Lower lobe of right lung (tissue), 2 donors: ENCODE measurements around the gene HIPK2. TPM values are rescaled to one million over a fixed set of nuclear protein-coding genes. Genes with fewer than 3 reads are reported as not detected.
A peak's percentile ranks its signal among the peaks of the same experiment; 100 is the strongest.

Source experiments
- ATAC-seq, 2 donors: fragments of 200-7000 bp; cut with Tn5 transposase; one replicate each; pipeline ENCODE4 v1.9.1; 2020 to 2022; ENCODE audit warnings: mild to moderate bottlenecking in 2 of 2, moderate library complexity in 2 of 2
- DNase-seq: peaks from one replicate; pipeline ENCODE4 v3.0.0-alpha.2; 2020
- H3K27ac ChIP-seq: fragments of 200-600 bp; one replicate; pipeline ENCODE4 v1.8.0; 2022
- H3K27me3 ChIP-seq: fragments of 200-600 bp; one replicate; pipeline ENCODE4 v1.8.0; 2022; ENCODE audit warnings: low read depth
- H3K36me3 ChIP-seq: fragments of 200-600 bp; one replicate; pipeline ENCODE4 v1.8.0; 2022; ENCODE audit warnings: mild to moderate bottlenecking
- H3K4me1 ChIP-seq: fragments of 200-600 bp; one replicate; pipeline ENCODE4 v1.8.0; 2022
- H3K4me3 ChIP-seq: fragments of 200-600 bp; one replicate; pipeline ENCODE4 v1.8.0; 2022; ENCODE audit warnings: mild to moderate bottlenecking
- H3K9me3 ChIP-seq: fragments of 200-600 bp; one replicate; pipeline ENCODE4 v1.8.0; 2022
- CTCF ChIP-seq: fragments of 200-600 bp; IDR thresholded peaks from one replicate; pipeline ENCODE4 v1.8.0; 2022; ENCODE audit warnings: antibody characterized with exemption, mild to moderate bottlenecking
- intact Hi-C: fragments of 100-400 bp; cut with DNase I; formaldehyde crosslinking; loops from one replicate; pipeline ENCODE4 v1.11.0; 2022
- total RNA-seq: library from RNA; stranded (reverse); fragmentation: NEBNext Ultra II Directional; extraction: Animal tissue kit (Norgen Biotek cat#: 25700); gene quantifications from one replicate; pipeline ENCODE4 v1.2.1, GENCODE V29; 2021
- donor health status: DM: no; HTN: yes; CAD: no; lungs with severe emphysema.

Gene HIPK2
- total RNA-seq, 1 donor from 2014 or later = 81.0 TPM

- H3K4me1 ChIP-seq = peaks cover 49% of the 10 kb centered on the region
- H3K27ac ChIP-seq = peak overlapping the region; percentile 80
- no peak for TF ChIP-seq CTCF
- H3K36me3 ChIP-seq = no peaks in the 10 kb centered on the region
- H3K9me3 ChIP-seq = peaks cover 5% of the 10 kb centered on the region
- peak; percentile 73 for DNase-seq
- no peak overlapping the region for H3K4me3 ChIP-seq
- ATAC-seq = peak; percentile 85 to 89
- H3K27me3 ChIP-seq = no peaks in the 10 kb centered on the region
- intact Hi-C loops = no loop called here
Observed at GRCh38 chr7:139680676-139681462, 96.9 kb downstream of the HIPK2 start.

- intact Hi-C loops = no loop called here
- Histone ChIP-seq H3K36me3 (no peaks in the 10 kb centered on the region), H3K4me1 (peaks cover 58% of the 10 kb centered on the region), H3K27ac (peak overlapping the region; percentile 80), H3K4me3 (no peak overlapping the region), H3K9me3 (no peaks in the 10 kb centered on the region), H3K27me3 (no peaks in the 10 kb centered on the region)
- ATAC-seq = peak; percentile 11 to 39
- no peak for DNase-seq
- TF ChIP-seq CTCF = no peak
Observed at GRCh38 chr7:139679731-139680594, 97.8 kb downstream of the HIPK2 start.

GRCh38 chr7:139676390-139676789 lies 101.4 kb downstream of the HIPK2 start:
- no peak for TF ChIP-seq CTCF

GRCh38 chr7:139675127-139676125 lies 102.4 kb downstream of the HIPK2 start:
- Histone ChIP-seq H3K9me3 (no peaks in the 10 kb centered on the region), H3K36me3 (no peaks in the 10 kb centered on the region), H3K27ac (no peak overlapping the region), H3K4me1 (peaks cover 28% of the 10 kb centered on the region), H3K4me3 (no peak overlapping the region), H3K27me3 (no peaks in the 10 kb centered on the region)
- no peak for TF ChIP-seq CTCF
- DNase-seq (no peak), ATAC-seq (peak; percentile 43 to 54)
- intact Hi-C loops = no loop called here

More at GRCh38 chr7:139676390-139676789, 101.4 kb downstream of the HIPK2 start:
- Histone ChIP-seq H3K27ac (no peak overlapping the region), H3K27me3 (no peaks in the 10 kb centered on the region), H3K9me3 (no peaks in the 10 kb centered on the region), H3K4me3 (no peak overlapping the region), H3K4me1 (peaks cover 38% of the 10 kb centered on the region), H3K36me3 (no peaks in the 10 kb centered on the region)
- ATAC-seq (no peak), DNase-seq (no peak)
- intact Hi-C loops = no loop called here

GRCh38 chr7:139674752-139675126 lies 103.1 kb downstream of the HIPK2 start:
- Histone ChIP-seq H3K4me1 (peaks cover 21% of the 10 kb centered on the region), H3K27me3 (no peaks in the 10 kb centered on the region), H3K36me3 (no peaks in the 10 kb centered on the region), H3K27ac (no peak overlapping the region), H3K9me3 (no peaks in the 10 kb centered on the region), H3K4me3 (no peak overlapping the region)
- DNase-seq (no peak), ATAC-seq (peak in 1 of 2 donors; percentile 13)
- no peak for TF ChIP-seq CTCF
- intact Hi-C loops = no loop called here
